ENCODE results near the gene GPATCH8.
"Not testable (repeated sequence)": the region's sequence is repeated elsewhere in the genome, so short reads cannot be mapped to it uniquely, and the experiment has no call there.

The GPATCH8 gene

DNA sequence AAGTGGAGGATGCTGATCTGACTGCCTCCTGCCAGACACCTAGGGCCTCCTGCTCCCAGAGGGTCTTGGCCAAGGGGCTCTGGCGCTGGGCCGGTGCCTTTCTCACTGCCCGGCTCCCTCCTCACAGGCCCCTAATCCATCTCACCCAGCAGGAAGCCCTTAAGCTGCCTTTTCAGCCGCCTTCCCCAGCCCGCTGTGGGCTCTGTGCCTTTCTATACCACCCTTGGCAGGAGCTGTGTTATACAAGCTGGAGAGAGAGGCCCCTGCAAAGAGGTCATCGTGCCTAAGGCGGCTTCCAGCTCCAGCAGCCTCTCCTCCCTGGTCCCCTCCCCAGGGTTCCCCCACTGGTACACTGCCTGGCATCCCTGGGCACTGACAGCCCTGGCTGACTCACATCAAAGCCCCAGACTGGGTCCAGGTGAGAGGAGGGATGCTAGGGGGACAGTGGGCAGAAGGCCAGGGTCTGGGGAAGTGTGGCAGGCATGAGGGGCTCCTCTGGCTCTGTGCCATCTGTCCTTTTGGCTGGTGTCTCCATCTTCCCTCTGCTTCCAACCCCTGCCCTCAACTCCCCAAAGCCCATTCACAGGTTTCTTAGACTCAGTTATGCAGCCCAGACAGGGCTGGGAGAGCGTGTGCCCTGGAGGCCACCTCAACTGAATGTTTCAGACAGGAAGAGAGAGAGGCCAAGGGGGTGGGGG, 38.8 kb upstream of the GPATCH8 start:
- H3K9me3 ChIP-seq (ENCODE audit: control insufficient read depth, low read length), result peaks cover 6% of the 10 kb centered on the region
- peak overlapping the region; percentile 33 for H3K27ac ChIP-seq (ENCODE audit: low read depth, low read length, severe bottlenecking)
- no peaks in the 10 kb centered on the region for H3K36me3 ChIP-seq (ENCODE audit: control insufficient read depth, insufficient read depth, low read length)
- H3K4me3 ChIP-seq (ENCODE audit: extremely low read depth, insufficient read depth, low read length, poor library complexity, severe bottlenecking), result no peak overlapping the region
- 5 to 6% methylated on average over 3 to 5 of the region's 8 CpGs for WGBS, 2 experiments (ENCODE audit: insufficient coverage in 2 of 2)
- H3K4me1 ChIP-seq (ENCODE audit: control insufficient read depth, insufficient read depth, low read length, poor library complexity, severe bottlenecking), result peaks cover 50% of the 10 kb centered on the region

DNA sequence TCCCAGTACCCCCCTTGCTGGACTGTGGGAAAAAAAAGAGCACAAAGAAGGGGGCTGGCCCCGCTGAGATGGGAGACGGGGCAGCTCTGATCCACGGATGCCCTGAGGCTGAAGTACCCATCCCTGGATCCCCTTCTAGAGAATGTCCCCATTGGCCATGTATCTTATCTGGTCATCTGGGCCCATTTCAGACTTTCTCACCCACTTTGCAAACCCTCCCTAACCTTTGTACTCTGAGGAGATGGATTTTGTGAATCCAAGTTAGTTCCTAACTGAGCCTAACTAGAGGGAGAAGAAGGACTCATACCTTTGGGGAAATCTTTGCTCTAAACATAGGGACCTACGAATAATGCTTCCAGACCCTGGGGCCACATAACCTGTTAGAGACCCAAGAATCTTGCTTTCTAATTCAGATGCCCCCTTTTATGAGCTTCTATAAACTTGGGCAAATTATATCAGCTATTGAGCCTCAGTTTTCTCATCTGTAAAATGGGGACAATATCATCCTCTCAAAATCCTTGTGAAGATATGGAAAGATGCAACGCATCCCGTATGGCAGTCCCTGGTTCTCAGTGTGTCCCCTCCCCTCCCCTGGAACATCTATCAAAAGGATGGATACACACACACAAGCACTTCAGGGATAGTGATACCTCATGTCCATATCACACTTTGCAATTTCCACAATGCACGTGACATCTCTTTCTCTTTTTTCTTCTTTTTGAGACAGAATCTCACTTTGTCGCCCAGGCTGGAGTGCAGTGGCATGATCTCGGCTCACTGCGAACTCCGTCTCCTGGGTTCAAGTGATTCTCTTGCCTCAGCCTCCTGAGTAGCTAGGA, 37.3 kb upstream of the GPATCH8 start:
- H3K36me3 ChIP-seq (ENCODE audit: control insufficient read depth, insufficient read depth, low read length), result no peaks in the 10 kb centered on the region
- peaks cover 6% of the 10 kb centered on the region for H3K9me3 ChIP-seq (ENCODE audit: control insufficient read depth, low read length)
- no peak overlapping the region for H3K4me3 ChIP-seq (ENCODE audit: extremely low read depth, insufficient read depth, low read length, poor library complexity, severe bottlenecking)
- no peak overlapping the region for H3K27ac ChIP-seq (ENCODE audit: low read depth, low read length, severe bottlenecking)
- 46 to 54% methylated on average over 10 to 11 of the region's 11 CpGs for WGBS, 2 experiments (ENCODE audit: insufficient coverage in 2 of 2)
- H3K4me1 ChIP-seq (ENCODE audit: control insufficient read depth, insufficient read depth, low read length, poor library complexity, severe bottlenecking), result peaks cover 54% of the 10 kb centered on the region

DNA sequence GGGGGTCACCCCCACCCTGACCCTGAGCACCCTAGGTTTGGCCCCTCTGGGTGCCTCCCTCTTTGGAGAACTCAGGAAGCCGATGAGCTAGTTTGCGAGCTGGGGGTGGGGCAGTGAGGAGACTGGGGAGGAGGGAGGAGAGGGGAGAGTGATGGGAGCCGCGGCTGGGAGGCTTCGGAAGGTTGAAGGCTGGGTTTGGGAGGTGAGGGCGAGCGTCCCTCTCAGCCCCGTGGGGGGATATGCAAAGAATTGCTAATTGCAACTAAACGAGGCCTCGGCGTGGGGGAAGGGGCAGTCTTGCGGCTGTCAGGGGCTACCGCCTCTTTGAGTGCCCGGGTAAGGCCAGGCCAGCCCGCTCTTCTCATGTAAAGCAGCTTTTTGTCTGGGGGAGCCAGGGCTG, 36.5 kb upstream of the GPATCH8 start:
- WGBS, 2 experiments (ENCODE audit: insufficient coverage in 2 of 2), result 2 to 7% methylated on average over 8 to 15 of the region's 15 CpGs
- Histone ChIP-seq H3K27ac (ENCODE audit: low read depth, low read length, severe bottlenecking) (no peak overlapping the region), H3K9me3 (ENCODE audit: control insufficient read depth, low read length) (peaks cover 6% of the 10 kb centered on the region), H3K4me3 (ENCODE audit: extremely low read depth, insufficient read depth, low read length, poor library complexity, severe bottlenecking) (no peak overlapping the region), H3K36me3 (ENCODE audit: control insufficient read depth, insufficient read depth, low read length) (no peaks in the 10 kb centered on the region), H3K4me1 (ENCODE audit: control insufficient read depth, insufficient read depth, low read length, poor library complexity, severe bottlenecking) (peaks cover 46% of the 10 kb centered on the region)

DNA sequence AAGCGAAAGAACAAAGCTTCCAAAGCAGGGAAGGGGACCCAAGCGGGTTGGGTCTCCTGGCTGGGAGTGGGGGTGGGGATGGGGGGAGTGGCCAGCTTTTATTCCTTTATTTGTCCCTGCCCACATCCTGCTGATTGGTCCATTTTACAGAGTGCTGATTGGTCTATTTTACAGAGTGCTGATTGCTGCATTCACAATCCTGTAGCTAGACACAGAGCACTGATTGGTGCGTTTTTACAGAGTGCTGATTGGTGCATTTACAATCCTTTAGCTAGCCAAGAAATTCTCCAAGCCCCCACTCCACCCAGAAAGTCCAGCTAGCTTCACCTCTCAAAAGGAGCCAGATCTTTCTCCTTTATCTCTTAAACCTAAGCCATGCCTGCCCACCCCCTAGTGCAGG, 34.7 kb upstream of the GPATCH8 start:
- not testable (repeated sequence) for H3K9me3 ChIP-seq (ENCODE audit: control insufficient read depth, low read length); H3K27ac ChIP-seq (ENCODE audit: low read depth, low read length, severe bottlenecking); H3K4me3 ChIP-seq (ENCODE audit: extremely low read depth, insufficient read depth, low read length, poor library complexity, severe bottlenecking); H3K36me3 ChIP-seq (ENCODE audit: control insufficient read depth, insufficient read depth, low read length)
- WGBS, 2 experiments (ENCODE audit: insufficient coverage in 2 of 2), result 100% methylated on average over 2 of the region's 3 CpGs
- H3K4me1 ChIP-seq (ENCODE audit: control insufficient read depth, insufficient read depth, low read length, poor library complexity, severe bottlenecking), result peaks cover 48% of the 10 kb centered on the region

DNA sequence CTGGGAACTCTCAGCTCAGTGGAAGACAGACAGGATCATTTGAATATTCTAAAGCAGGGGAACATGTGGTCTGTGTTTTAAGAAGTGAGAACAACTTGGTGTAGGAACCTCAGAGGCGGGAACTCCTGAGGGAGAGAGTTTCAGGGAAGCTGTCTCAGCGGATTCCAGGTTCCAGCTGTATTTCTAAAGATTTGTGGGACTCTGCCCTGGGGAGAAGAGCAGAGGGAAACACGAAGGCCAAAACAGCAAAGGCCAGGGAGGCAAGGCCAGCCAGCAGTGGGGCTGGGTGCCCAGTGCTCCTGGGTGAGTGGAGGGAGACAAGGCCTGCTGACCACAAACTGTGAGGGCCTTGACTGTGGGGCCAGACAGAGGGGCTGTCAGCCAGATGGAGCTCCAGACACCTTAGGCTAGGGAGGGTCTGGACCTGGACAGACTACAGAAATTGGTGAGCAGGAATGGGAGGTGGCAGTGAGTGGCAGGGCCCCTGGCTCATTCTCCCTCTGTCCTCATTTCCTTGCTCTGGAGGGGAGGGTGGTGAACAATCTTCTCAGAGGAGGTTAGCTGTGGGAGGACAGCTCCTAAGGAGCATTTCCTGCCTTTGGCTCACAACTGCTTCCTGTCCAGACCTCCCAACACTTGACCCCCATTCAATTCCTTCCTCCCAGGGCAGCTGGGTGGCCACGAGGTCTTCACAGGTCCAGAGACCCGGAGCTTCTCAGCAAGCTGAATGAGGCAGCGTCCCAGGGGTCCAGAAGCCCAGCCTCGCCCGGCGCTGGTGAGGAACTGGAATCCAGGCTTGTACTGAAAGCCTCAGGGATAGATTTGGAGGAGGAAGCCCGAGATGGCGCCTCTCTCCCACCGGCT, 33.1 kb upstream of the GPATCH8 start:
- H3K27ac ChIP-seq (ENCODE audit: low read depth, low read length, severe bottlenecking), result peak overlapping the region; percentile 70
- 50 to 60% methylated on average over 8 to 11 of the region's 12 CpGs for WGBS, 2 experiments (ENCODE audit: insufficient coverage in 2 of 2)
- no peaks in the 10 kb centered on the region for H3K36me3 ChIP-seq (ENCODE audit: control insufficient read depth, insufficient read depth, low read length)
- H3K4me1 ChIP-seq (ENCODE audit: control insufficient read depth, insufficient read depth, low read length, poor library complexity, severe bottlenecking), result peaks cover 32% of the 10 kb centered on the region
- H3K4me3 ChIP-seq (ENCODE audit: extremely low read depth, insufficient read depth, low read length, poor library complexity, severe bottlenecking), result no peak overlapping the region
- peaks cover 6% of the 10 kb centered on the region for H3K9me3 ChIP-seq (ENCODE audit: control insufficient read depth, low read length)

DNA sequence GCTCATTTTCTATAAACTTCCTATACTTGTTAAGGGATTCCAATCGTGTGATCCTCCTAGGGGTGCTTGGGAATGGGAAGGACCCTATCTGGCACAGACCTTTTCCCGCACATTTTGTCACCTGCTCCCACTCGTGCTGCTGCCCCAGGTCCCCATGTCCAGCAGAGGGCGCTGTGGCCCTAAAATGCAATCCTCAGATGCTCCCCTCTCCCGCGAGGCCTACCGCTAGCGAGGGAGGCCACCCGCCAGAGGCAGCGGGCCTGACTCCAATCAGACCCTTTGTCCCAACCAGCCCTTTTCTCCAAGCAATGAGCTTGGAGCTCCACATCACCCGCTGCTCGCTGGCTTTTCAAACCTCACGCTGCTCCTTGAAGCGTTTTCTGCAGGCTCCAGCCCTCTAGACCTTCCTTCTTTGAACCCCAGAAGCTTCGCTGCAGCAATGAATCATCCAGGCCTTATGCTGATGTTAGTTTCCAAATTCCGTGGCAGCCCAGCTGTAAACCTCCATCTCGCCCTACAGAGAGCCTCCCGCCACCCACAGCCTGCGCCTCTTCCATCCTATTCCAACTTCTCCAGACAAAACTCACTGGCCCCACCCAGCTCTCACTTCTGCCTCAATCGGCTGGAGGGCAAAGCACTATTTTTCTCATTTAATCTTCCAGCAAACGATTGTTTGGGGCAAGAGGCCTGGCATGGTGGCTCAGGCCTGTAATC, 30.5 kb upstream of the GPATCH8 start:
- no peak overlapping the region for H3K4me3 ChIP-seq (ENCODE audit: extremely low read depth, insufficient read depth, low read length, poor library complexity, severe bottlenecking)
- peak overlapping the region; percentile 64 for H3K27ac ChIP-seq (ENCODE audit: low read depth, low read length, severe bottlenecking)
- peaks cover 18% of the 10 kb centered on the region for H3K4me1 ChIP-seq (ENCODE audit: control insufficient read depth, insufficient read depth, low read length, poor library complexity, severe bottlenecking)
- H3K9me3 ChIP-seq (ENCODE audit: control insufficient read depth, low read length), result peaks cover 6% of the 10 kb centered on the region
- 24 to 25% methylated on average over 19 to 20 of the region's 21 CpGs for WGBS, 2 experiments (ENCODE audit: insufficient coverage in 2 of 2)
- H3K36me3 ChIP-seq (ENCODE audit: control insufficient read depth, insufficient read depth, low read length), result no peaks in the 10 kb centered on the region

DNA sequence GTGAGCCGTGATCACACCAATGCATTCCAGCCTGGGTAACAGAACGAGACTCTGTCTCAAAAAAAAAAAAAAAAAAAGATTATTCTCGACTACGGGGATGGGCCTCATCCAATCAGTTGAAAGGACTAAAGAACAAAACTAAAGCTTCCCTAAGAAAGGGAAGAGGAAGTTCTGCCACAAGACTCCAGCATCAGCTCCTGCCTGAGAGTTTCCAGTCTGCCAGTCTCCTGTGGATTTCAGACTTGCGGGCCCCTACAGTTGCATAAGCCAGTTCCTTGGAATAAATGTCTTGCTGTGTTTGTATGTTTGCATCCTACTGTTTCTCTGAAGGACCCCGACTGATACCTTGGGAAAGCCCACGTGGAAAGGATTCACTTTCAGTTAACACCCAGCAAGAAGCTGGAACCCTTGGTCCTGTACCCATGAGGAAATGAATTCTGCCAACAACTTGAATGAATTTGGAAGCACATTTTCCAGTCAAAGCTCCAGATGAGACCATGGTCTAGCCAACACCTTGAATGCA, 27.8 kb upstream of the GPATCH8 start:
- Histone ChIP-seq H3K4me1 (ENCODE audit: control insufficient read depth, insufficient read depth, low read length, poor library complexity, severe bottlenecking) (peaks cover 7% of the 10 kb centered on the region), H3K27ac (ENCODE audit: low read depth, low read length, severe bottlenecking) (no peak overlapping the region), H3K9me3 (ENCODE audit: control insufficient read depth, low read length) (peaks cover 16% of the 10 kb centered on the region), H3K36me3 (ENCODE audit: control insufficient read depth, insufficient read depth, low read length) (no peaks in the 10 kb centered on the region), H3K4me3 (ENCODE audit: extremely low read depth, insufficient read depth, low read length, poor library complexity, severe bottlenecking) (no peak overlapping the region)
- 78 to 88% methylated on average over 5 to 6 of the region's 7 CpGs for WGBS, 2 experiments (ENCODE audit: insufficient coverage in 2 of 2)

DNA sequence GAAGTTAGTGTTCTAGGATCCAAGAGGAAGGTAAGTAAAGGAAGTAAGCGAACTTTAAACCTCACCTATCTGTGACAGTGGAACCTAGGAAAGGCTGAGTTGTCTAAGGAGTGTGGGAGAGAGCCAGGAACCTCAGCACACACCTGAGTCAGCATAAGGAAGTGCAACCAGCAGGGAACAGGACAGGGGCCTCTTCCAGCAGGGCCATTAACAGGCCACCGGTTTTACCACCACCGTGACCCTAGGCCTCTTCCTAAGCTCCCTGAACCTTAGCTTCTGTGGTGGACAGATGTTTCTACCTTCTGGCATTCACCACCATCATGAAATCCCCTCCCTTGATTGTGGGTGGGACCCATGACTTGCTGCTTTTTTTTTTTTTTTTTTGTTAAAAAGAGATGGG, 26.7 kb upstream of the GPATCH8 start:
- no peak overlapping the region for H3K4me3 ChIP-seq (ENCODE audit: extremely low read depth, insufficient read depth, low read length, poor library complexity, severe bottlenecking)
- no peaks in the 10 kb centered on the region for H3K36me3 ChIP-seq (ENCODE audit: control insufficient read depth, insufficient read depth, low read length)
- H3K27ac ChIP-seq (ENCODE audit: low read depth, low read length, severe bottlenecking), result no peak overlapping the region
- peaks cover 16% of the 10 kb centered on the region for H3K9me3 ChIP-seq (ENCODE audit: control insufficient read depth, low read length)
- WGBS, 2 experiments (ENCODE audit: insufficient coverage in 2 of 2), result 67 to 93% methylated on average over 2 of the region's 3 CpGs
- H3K4me1 ChIP-seq (ENCODE audit: control insufficient read depth, insufficient read depth, low read length, poor library complexity, severe bottlenecking), result peaks cover 5% of the 10 kb centered on the region

DNA sequence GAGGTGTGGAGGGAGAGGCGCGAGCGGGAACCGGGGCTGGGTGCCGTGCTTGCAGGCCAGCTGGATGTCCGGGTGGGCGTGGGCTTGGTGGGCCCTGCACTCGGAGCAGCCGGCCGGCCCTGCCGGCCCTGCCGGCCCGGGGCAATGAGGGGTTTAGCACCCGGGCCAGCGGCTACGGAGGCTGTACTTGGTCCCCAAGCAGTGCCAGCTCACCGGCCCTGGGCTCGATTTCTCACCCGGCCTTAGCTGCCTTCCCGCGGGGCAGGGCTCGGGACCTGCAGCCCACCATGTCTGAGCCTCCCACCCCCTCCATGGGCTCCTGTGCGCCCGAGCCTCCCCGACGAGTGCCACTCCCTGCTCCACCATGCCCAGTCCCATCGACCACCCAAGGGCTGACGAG, 24.7 kb upstream of the GPATCH8 start:
- 92 to 97% methylated on average over 19 to 27 of the region's 28 CpGs for WGBS, 2 experiments (ENCODE audit: insufficient coverage in 2 of 2)
- Histone ChIP-seq H3K4me3 (ENCODE audit: extremely low read depth, insufficient read depth, low read length, poor library complexity, severe bottlenecking) (no peak overlapping the region), H3K27ac (ENCODE audit: low read depth, low read length, severe bottlenecking) (no peak overlapping the region), H3K4me1 (ENCODE audit: control insufficient read depth, insufficient read depth, low read length, poor library complexity, severe bottlenecking) (no peaks in the 10 kb centered on the region), H3K9me3 (ENCODE audit: control insufficient read depth, low read length) (peaks cover 16% of the 10 kb centered on the region), H3K36me3 (ENCODE audit: control insufficient read depth, insufficient read depth, low read length) (no peaks in the 10 kb centered on the region)

DNA sequence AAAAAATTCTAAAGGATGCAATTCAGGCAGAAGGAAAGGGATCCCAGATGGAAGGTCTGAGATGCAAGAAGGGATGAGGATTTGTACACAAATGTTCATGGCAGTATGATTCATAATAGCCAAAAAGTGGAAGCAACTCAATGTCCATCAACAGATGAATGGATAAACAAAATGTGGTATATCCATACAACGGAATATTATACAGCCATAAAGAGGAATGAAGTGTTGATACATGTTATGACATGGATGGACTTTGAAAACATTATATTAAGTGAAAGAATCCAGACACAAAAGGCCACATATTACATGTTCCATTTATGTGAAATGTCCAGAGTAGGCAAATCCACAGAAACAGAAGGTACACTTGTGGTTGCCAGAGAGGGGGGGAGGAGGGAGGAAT, 23.9 kb upstream of the GPATCH8 start:
- H3K9me3 ChIP-seq (ENCODE audit: control insufficient read depth, low read length), result peaks cover 16% of the 10 kb centered on the region
- H3K36me3 ChIP-seq (ENCODE audit: control insufficient read depth, insufficient read depth, low read length), result no peaks in the 10 kb centered on the region
- WGBS, 2 experiments (ENCODE audit: insufficient coverage in 2 of 2), result no CpG with 5 or more reads among the region's 1 CpG
- H3K27ac ChIP-seq (ENCODE audit: low read depth, low read length, severe bottlenecking), result no peak overlapping the region
- H3K4me3 ChIP-seq (ENCODE audit: extremely low read depth, insufficient read depth, low read length, poor library complexity, severe bottlenecking), result no peak overlapping the region
- H3K4me1 ChIP-seq (ENCODE audit: control insufficient read depth, insufficient read depth, low read length, poor library complexity, severe bottlenecking), result no peaks in the 10 kb centered on the region
